ENCODE results near the gene CAVIN3. TPM values are rescaled to one million over a fixed set of nuclear protein-coding genes. Genes with fewer than 3 reads are reported as not detected.
"Not testable (repeated sequence)": the region's sequence is repeated elsewhere in the genome, so short reads cannot be mapped to it uniquely, and the experiment has no call there.

CAVIN3 gene
- polyA plus RNA-seq, 1 experiment = 37.8 TPM

DNA sequence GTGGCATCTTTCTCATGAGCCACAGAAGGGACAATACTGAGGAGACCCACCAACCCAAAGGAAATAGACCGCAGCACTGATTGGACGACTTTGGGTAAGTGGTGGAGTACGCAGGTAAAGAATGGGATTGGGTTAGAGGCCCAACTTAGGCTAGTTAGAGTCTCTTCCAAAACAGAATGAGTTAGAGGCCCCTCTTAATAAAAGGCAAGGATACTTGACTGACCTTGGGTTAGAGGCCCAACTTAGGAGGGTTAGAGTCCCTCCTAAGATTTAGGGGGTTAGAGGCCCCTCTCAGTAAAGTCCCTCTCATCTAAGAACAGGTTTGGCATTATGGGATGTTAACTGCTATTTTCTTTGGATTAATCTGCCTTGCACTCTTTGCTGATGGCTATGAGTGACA is 36.1 kb downstream of the CAVIN3 start:
- no peak overlapping the region for H3K27ac ChIP-seq (ENCODE audit: low read depth, low read length)
- H3K9me3 ChIP-seq (ENCODE audit: control insufficient read depth, insufficient read depth, low read length) = no peaks in the 10 kb centered on the region
- H3K4me3 ChIP-seq (ENCODE audit: low read depth, low read length) = no peak overlapping the region
- CTCF ChIA-PET = no interaction called here
- peaks cover 30% of the 10 kb centered on the region for H3K27me3 ChIP-seq (ENCODE audit: control insufficient read depth, insufficient read depth, low read length)
- TF ChIP-seq, protein P1, sequence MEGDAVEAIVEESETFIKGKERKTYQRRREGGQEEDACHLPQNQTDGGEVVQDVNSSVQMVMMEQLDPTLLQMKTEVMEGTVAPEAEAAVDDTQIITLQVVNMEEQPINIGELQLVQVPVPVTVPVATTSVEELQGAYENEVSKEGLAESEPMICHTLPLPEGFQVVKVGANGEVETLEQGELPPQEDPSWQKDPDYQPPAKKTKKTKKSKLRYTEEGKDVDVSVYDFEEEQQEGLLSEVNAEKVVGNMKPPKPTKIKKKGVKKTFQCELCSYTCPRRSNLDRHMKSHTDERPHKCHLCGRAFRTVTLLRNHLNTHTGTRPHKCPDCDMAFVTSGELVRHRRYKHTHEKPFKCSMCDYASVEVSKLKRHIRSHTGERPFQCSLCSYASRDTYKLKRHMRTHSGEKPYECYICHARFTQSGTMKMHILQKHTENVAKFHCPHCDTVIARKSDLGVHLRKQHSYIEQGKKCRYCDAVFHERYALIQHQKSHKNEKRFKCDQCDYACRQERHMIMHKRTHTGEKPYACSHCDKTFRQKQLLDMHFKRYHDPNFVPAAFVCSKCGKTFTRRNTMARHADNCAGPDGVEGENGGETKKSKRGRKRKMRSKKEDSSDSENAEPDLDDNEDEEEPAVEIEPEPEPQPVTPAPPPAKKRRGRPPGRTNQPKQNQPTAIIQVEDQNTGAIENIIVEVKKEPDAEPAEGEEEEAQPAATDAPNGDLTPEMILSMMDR (IDR thresholded peaks at IDR 0.05; ENCODE audit: low read depth, low read length) = no peak
- POLR2A ChIA-PET = no interaction called here
- no peak for DNase-seq (ENCODE audit: low read depth, low spot score)

DNA sequence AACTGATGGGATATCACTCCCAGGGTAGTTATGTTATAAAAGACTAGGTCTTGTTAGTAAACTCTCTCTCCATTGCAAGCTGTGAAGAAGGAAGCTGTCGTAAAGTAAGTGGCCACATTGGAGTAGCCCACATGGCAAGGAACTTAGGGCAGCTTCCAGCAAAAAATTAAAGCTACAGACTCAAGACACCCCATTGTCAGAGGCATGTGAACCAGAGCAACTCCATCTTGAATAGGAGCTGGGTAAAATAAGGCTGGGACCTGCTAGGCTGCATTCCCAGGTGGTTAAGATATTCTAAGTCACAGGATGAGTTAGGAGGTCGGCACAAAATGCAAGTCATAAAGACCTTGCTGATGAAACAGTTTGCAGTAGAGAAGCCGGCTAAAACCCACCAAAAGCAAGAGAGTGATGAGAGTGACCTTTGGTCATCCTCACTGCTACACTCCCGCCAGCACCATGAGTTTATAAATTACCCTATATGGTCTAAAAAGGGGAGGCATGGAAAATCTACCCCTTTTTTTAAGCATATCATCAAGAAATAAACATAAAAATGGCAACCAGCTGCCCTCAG is 36.8 kb downstream of the CAVIN3 start:
- Histone ChIP-seq H3K4me3 (ENCODE audit: low read depth, low read length) (no peak overlapping the region), H3K27ac (ENCODE audit: low read depth, low read length) (no peak overlapping the region), H3K9me3 (ENCODE audit: control insufficient read depth, insufficient read depth, low read length) (no peaks in the 10 kb centered on the region), H3K27me3 (ENCODE audit: control insufficient read depth, insufficient read depth, low read length) (peaks cover 31% of the 10 kb centered on the region)
- POLR2A ChIA-PET = no interaction called here
- TF ChIP-seq, protein P1 (IDR thresholded peaks at IDR 0.05; ENCODE audit: low read depth, low read length) = no peak
- CTCF ChIA-PET = no interaction called here
- no peak for DNase-seq (ENCODE audit: low read depth, low spot score)

DNA sequence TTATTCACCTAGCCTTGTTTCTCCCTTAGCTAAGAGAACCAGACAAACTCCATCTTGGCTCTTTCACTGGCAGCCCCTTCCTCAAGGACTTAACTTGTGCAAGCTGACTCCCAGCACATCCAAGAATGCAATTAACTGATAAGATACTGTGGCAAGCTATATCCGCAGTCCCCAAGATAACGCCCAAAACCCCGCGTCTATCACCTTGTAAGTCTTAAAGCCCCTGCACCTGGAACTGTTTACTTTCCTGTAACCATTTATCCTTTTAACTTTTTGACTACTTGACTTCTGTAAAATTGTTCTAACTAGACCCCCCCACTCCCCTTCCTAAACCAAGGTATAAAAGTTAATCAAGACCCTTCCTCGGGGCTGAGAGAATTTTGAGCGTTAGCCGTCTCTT is 39.5 kb downstream of the CAVIN3 start:
- H3K4me3 ChIP-seq (ENCODE audit: low read depth, low read length); DNase-seq (ENCODE audit: low read depth, low spot score); H3K27ac ChIP-seq (ENCODE audit: low read depth, low read length); H3K9me3 ChIP-seq (ENCODE audit: control insufficient read depth, insufficient read depth, low read length): not testable (repeated sequence)
- CTCF ChIA-PET = interaction anchor here (1.0 kb wide), 1 partner anchor 82 kb away, joined by 4 read pairs; no protein-coding TSS in a partner anchor
- peaks cover 36% of the 10 kb centered on the region for H3K27me3 ChIP-seq (ENCODE audit: control insufficient read depth, insufficient read depth, low read length)
- POLR2A ChIA-PET = interaction anchor here (0.6 kb wide), 1 partner anchor 39 kb away, joined by 3 read pairs; no protein-coding TSS in a partner anchor

DNA sequence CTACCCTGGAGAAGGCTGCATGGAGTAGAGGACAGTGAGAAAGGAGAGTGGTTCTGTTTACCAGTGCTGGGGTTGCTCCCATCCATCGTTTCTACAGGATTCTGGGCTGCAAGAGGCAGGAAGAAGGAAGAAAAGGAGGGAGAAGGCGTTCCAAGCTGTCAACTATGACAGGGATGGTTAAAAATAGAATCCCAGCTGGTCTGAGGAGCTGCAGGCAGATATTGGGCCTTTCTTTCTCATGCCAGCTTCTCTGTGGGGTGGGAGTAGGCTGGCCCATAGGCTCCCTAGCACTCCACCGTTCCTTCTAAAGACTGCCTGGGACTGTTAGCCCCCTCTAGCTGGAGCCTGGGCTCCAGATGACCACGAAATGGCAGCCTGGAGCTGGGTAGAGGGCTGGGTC is 47.1 kb downstream of the CAVIN3 start:
- Histone ChIP-seq H3K4me3 (ENCODE audit: low read depth, low read length) (no peak overlapping the region), H3K27me3 (ENCODE audit: control insufficient read depth, insufficient read depth, low read length) (peaks cover 8% of the 10 kb centered on the region), H3K9me3 (ENCODE audit: control insufficient read depth, insufficient read depth, low read length) (peaks cover 13% of the 10 kb centered on the region; the same call in 1 of the 2 replicates), H3K27ac (ENCODE audit: low read depth, low read length) (no peak overlapping the region)
- DNase-seq (ENCODE audit: low read depth, low spot score) = no peak
- TF ChIP-seq, protein P1 (IDR thresholded peaks at IDR 0.05; ENCODE audit: low read depth, low read length) = no peak
- POLR2A ChIA-PET = no interaction called here
- CTCF ChIA-PET = interaction anchor here (1.3 to 2.1 kb wide), 2 partner anchors 29 to 90 kb away, joined by 3 to 8 read pairs; no protein-coding TSS in a partner anchor

DNA sequence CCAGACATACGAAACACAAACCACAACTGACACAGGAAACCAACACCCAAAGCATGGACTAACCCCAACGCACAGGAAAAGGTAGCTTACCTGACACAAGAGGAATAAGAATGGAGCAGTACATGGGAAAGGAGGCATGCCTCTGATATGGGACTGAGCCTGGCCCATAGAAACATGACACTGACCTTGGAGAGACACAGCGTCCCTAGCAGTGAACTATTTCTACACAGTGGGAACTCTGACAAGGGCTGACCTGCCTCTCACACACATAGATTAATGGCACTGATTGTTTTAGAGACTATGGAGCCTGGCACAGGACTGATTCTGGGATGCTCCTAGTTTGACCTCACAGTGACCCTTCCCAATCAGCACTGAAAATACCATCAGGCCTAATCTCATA is 48.7 kb downstream of the CAVIN3 start:
- CTCF ChIA-PET = interaction anchor here (0.9 to 1.2 kb wide), 2 partner anchors 91 to 107 kb away, joined by 3 to 4 read pairs; no protein-coding TSS in a partner anchor

More for the DNA sequence above, 48.7 kb downstream of the CAVIN3 start:
- DNase-seq (ENCODE audit: low read depth, low spot score) = no peak
- Histone ChIP-seq H3K4me3 (ENCODE audit: low read depth, low read length) (no peak overlapping the region), H3K9me3 (ENCODE audit: control insufficient read depth, insufficient read depth, low read length) (peaks cover 13% of the 10 kb centered on the region; the same call in 1 of the 2 replicates), H3K27me3 (ENCODE audit: control insufficient read depth, insufficient read depth, low read length) (peaks cover 6% of the 10 kb centered on the region), H3K27ac (ENCODE audit: low read depth, low read length) (no peak overlapping the region)
- POLR2A ChIA-PET = no interaction called here
- TF ChIP-seq, protein P1 (IDR thresholded peaks at IDR 0.05; ENCODE audit: low read depth, low read length) = no peak

All from AG04450 (cell line).